Central memory CD4-positive, alpha-beta T cell (primary cell): ENCODE measurements around the gene HMX3.

Experiments used
- DNase-seq: peaks from one replicate; pipeline ENCODE4 v3.0.0; 2022

Gene HMX3

DNA sequence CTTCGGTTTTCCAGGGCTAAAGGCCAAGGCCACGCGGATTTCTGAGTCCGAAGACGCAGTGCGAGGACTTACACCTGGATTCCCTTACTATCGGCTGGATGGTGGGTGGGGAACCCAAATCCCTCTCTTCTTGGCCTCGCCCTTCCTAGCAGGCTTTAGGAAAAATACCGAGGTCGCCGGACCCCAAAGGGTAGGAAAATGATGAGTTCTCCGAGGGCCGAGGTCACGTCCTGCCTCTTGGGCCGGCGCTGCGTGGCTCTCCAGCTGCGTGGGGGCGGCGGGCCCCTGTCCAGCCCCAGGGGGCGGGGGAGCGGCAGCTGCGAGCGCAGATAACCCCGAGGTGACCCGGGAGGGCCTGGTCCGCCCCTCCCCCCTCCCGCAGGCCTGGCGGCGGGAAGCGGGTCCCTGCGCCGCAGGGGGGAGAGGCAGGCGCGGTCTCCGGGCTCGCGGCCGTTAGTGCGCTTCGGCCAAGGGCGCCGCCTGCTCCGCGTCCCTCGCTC, 805 bp upstream of the HMX3 start:
- no peak for DNase-seq

DNA sequence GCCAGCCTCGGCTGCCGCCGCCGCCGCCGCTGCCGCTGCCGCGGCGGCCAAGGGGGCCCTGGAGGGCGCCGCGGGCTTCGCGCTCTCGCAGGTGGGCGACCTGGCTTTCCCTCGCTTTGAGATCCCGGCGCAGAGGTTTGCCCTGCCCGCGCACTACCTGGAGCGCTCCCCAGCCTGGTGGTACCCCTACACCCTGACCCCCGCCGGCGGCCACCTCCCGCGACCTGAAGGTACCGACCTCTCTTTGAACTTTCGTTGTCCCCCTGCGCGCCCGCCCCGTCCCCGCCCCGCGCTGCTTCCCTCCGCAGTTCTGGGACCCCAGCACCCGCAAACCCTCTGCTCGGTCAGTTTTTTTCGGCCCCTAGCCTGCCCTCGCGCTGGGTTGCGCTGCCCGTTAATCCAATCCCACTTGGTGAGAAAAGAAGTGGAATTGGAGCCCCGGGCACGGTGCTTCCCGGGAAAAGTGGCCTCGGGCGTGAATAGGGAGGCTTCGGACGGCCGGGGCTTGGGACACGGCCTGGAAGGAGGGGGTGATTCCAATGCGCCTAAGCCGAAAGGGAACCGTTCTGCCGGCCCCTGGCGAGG, 543 bp downstream of the HMX3 start:
- no peak for DNase-seq

DNA sequence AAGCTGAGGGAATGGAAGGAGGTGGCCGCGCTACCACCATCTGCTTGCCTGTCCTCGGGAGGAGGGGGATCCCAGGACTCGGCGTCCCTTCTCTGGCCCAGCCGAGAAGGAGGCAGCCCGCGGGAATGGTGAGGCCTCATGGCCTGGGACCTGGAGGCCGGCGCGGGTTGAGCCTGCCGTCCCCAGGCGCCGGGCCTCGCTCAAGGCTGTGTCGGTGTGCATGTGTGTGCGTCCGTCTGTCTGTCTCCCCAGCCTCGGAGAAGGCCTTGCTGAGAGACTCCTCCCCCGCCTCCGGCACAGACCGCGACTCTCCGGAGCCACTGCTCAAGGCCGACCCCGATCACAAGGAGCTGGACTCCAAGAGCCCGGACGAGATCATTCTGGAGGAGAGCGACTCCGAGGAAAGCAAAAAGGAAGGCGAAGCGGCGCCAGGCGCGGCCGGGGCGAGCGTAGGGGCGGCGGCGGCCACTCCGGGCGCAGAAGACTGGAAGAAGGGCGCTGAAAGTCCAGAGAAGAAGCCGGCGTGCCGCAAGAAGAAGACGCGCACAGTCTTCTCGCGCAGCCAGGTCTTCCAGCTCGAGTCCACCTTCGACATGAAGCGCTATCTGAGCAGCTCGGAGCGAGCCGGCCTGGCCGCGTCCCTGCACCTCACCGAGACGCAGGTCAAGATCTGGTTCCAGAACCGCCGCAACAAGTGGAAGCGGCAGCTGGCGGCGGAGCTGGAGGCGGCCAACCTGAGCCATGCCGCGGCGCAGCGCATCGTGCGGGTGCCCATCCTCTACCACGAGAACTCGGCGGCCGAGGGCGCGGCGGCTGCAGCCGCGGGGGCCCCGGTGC, 1.3 kb downstream of the HMX3 start:
- DNase-seq: no peak

DNA sequence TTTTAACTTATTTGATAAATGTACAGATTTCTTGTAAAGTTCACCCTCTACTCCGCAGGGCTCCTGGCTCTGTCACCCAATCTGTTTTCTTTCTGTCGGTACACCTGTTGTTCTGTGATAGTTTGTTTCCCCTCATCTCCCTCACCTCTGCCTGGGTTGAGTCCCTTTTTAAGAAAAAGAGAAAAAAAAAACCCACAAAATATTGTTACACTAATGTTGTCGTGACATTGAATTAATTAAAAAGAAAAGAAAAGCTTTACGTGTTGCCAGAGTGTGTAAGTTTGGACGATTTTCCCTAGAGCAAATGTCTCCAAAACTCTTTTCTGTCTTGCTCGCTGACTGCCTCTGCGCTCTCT, 3.4 kb downstream of the HMX3 start:
- no peak for DNase-seq

DNA sequence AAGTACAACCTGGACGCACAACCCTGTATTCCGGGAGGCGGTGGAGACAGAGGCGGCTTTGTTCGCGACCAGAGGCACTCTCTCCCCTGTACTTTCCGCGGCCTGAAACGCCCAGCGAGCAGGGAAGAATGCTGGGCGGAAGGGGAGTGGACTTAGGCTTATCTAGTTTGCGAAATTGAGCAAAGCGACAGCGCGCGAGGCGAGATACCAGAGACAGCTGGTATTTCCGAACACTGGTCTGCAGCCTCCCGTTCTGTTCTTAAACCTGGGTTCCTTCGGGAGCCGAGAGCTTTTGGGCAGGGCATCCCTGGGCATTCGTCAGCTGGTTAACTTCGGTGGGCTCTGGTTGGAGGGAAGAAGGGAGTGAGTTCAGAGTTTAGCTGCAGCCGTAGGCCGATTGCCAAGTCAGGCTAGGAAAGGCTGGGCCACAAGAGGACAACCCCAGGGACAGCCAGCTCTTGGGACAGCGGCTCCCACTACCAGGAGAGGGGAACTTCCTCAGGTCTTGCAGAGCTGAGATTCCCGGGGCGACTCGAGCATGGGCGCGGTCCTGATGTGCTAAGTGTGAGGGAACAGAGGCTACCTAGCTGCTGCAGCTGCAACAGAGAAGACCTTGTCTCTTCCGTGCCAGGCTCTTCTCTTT, 3.9 kb downstream of the HMX3 start:
- DNase-seq: no peak

DNA sequence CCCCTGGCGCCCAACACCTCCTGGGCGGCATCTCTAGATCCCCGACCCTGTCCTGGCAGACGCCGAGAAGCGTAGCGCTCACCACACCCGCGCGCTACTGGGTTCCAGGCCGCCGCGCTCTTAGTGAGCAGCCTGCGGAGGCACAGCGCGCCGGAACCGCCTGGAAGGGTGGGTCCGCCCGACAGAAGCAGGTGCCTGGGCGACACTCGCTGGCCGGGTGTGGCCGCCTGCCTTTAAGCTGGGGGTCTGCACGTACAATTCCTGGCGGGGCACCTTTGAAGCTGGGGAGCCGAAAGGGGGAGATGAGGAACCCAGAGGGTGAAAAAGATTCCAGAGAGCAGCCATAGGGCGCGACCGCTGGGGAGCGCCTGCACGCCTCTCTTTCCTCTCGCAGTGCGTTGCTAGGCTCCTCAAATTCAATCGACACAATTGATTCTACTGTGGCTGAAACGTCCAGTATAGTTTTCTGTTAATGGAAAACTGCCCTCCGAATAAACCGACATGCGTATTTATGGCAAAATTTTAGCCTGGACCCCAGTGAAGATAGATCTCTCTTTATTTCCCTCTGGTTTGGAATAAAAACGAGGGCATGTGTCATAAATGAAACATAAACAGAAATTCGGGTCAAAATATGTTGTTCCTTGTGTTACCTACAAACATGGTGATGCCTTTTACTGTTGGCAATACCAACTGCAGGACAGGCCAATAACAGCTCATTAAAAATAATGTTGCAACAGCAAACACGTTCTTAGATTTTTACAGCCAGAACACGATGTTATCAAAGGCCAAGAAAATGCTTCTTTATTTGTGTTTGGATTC, 4.6 kb downstream of the HMX3 start:
- no peak for DNase-seq

DNA sequence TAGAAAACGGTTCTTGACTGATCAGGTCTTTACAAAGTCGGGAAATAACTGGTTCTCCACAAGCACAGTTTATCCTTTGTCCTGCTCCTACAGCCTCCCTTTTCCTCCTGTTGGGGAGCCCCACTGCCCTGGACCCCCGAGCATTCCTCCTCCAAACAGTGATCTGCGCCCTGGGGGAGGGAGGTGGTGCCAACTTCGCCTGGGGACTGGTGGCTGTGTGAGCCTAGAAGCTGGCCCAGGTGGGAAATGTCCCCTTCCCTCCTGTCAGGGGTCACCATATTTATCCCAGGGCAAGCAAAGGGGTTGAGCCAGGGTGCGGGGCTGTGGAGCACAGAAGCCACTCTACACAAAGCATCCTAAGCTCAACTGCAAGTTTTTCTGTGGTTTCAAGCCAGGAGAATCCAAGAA, 5.2 kb downstream of the HMX3 start:
- no peak for DNase-seq

DNA sequence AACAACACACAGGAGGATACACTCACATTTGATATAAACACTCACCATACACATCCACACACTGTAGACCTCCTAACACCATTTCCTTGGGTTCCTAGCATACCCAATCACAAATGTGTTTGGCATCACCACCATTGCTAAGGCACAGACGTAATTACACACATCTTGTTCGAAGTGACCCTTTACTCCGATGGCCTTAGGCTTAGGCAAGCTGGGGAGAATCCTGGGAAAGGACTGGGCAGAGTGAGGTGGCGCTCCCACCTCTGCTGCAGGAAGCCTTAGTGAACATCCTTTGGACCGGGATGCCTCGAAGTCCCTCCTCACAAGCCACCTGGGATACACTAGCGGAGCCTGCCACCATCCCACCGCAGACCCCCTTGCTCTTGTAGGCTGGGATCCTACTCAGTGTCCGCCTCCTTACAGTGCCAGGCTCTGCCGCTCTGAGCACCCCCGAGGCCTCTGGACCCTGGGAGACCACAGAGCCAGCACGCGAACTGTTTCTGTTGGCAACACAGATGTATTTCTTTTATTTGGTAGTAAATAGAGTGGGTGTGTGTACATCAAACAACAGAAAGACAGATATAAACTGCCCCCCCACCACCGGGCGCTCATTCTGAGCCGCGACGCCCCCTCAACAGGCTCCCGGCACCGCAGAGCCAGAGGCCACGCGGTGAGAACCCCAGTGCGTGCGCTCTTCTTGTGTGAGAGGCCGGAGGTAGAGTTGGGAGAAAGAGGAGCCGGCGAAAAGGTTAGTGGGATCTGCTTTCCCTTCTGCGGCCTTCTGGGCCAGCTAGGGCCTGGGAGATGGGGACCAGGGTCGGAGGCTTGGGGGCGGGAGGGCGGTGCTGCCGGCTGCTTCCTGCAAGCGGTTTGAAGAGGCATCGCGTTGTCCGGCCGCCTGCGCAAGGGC, 6.3 kb downstream of the HMX3 start:
- no peak for DNase-seq

DNA sequence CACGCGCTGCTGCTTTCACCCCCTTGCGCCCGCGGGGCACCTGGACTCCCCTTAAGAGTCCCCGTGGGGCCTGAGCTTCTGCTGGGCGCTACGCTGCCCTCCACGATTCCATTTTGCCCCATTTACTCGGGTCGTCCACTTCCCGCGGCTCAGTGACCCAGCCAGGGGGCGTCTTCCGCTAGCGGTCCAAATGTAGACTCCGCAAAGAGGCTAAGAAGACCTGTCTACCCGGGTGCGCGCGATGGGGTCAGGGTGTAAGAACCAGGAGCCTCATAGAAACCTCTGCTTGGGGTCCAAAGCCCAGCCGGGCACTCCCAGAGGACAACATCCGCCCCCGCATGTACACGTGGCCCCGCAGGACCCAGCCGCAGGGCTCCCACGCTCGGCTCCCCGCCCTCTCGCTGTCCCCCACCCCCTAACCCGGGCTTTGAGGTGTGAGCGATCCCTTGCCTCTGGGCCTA, 7.0 kb downstream of the HMX3 start:
- no peak for DNase-seq

DNA sequence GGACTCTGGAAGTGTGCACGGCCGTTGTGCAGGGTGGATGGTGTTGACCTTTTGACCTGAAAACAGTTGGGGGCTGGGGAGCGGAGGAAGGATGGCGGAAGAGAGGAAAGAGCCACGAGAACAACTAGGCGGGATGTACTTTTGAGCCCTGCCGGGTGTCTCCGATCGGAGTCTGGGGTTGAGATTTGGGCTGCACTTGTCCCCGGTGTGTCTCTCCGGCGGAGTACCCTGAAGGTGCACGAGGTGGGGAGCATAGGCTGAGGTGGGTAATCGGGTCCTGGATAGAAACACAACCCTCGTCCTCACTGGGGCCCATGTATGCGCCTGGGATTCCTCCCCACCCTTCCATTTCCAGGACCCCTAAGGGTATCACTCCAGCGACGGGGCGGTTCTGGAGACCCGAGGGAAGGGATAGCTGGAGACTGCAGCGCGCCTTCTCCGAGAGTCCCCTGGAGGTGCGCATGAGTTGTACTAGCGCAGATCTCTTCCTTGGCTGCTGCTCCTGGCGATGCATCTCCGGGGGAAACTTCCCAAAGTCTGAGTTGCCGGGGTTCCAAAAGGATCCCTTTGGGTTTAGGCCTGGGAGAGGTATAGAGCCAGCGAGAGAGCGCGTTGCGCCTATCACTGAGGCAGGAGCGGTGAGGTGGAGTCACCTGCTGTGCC, 7.5 kb downstream of the HMX3 start:
- no peak for DNase-seq

DNA sequence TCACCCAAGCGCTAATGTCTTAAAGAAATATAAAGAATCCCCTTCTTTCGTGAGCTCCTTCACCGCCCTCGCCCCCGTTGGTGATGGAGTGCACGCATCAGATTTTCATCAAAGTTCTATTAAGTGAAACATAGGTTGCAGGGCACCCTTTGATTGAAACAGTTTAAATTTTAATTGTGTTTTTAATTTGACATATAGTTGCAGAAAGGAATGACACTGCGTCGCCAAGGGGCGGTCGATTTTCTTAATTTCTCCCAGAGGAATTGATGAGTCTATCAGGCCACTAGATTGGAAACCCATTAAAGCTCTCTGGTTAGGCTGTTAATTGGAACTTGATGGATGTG, 8.0 kb downstream of the HMX3 start:
- no peak for DNase-seq

DNA sequence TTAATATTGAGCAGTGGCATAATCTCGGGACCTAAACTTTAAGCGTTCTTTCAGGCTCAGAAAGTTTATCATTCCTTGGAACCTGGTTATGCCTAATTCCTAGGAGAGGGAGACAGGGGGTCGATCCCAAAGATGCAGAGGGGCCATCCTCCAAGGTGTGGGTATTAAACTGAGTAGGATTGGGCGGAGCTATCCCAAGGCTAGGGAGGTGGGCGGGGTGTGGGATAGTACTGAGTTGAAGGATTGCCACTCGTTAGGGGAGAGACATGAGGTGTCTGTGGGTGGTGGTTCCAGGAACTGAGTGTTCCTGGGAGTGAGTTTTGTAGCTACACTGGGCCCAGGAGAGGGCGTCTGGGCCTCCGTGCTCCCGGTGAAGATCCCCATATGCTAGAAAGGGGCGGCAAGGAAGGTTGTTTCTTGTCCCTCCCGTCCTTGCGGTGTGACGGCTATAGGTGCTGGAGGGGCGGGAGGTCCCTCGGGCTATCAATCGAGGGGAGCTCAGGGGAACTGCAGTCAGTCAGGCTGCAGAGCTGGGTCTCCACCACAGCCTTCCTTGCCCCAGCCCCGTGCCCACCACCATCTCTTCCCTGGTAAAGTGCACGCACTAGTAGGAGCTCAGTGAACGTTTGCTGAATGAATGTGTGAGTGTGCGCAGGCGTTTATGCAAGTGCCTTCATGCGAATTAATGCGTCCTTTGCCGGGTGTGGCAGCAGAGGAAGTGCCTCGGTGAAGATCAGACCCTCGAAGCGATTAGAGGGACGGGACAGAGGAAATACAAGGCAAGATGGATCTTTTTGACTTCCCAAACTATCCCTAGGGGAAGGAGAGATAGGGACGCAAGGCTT, 9.1 kb downstream of the HMX3 start:
- DNase-seq: no peak

DNA sequence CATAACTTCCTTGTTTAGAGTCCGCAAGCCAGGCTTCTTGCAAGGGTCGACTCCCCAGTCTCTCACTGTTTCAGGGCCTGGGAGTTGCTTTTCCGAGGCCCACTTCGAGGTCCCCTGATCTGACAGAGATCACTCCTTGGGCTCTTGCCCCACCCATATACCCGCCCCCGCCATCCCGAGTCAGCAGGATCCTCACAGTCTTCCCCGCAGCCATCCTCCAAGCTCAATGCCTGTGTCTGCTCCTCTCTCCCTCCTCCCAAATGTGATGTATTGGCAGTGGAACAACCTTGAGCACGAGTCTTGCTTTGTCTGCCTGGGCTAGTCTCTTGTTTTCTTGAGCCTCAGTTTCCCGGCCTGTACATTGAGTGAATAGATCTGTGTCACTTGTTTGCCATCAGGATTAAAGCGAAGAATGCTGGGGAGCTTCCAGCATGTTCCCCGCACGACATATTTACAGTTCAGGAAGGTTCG, 9.8 kb downstream of the HMX3 start:
- no peak for DNase-seq

DNA sequence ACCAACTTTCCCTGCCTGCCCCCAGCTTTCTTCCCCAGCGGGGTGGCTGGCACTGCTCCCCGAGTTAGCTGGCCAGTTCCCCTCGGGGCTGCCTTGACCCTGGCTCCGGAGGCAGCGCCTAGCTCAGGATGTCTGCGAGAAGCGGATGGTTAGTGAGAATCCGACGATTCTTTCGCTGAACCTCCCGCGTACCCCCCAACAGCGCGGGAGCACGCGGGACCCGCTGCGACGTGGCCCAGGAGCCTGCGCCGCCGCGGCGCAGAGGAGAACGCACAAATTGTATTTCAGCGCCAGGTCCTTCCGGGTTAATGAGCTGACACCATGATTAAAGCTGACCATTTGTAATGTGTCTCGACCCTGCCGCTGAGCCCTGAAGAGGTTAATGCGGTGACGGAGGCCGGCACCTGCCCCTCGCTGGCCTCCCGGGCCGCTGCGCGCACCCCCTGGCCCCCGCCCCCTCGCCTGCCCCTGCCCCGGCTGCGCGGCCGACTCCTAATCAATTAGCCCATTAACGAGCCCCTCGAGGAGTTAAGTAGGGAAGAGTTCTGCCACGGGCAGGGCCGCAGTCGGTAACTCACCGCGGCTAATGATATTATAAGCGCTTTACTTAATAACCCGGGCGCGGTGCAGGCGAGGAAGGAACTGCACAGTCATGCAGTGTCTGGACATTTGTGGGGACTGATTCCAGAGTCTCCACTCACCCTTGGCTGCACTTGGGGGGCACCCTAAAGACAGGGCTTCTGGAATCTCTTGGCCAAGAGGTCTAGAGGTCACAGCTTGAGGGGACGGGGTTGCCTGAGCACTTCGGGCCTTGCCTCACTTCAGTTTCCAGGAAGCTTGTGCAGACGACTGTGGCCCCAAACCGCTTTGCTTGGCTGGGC, 10.5 kb downstream of the HMX3 start:
- no peak for DNase-seq

DNA sequence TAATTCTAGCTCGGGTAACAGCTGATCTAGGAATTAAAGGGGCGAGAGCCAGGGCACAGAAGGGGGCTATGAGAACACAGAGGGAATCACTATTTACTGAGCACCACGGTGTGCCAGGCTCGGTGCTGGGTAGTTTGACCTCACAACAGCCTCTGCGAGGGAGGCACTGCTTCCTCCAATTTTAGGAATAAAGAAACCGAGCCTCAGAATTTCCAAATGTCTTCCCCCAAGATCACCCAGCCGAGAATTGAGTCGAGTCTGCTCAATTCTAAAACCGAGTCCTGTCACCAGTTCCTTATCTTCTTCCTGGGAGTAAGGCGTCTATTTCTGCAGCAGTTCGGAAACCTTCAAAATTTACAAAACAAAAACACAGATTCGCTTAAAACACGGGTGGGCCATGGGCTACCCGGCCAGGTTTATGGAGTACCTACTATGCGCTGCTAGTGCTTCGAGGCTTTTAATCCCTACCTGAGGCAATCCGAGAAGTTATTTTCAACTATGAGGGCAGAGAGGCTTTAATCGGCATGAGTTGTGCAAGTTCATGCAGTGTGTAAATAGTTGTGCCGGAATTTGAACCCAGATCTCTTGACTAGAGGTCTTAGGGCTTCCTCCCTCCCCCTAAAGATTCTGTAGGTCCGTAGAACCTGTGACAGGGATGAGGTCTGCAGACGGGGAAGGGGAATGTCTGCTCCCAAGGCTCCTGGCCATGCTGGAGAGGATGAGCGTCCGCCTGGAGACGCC, 11.3 kb downstream of the HMX3 start:
- DNase-seq: no peak

DNA sequence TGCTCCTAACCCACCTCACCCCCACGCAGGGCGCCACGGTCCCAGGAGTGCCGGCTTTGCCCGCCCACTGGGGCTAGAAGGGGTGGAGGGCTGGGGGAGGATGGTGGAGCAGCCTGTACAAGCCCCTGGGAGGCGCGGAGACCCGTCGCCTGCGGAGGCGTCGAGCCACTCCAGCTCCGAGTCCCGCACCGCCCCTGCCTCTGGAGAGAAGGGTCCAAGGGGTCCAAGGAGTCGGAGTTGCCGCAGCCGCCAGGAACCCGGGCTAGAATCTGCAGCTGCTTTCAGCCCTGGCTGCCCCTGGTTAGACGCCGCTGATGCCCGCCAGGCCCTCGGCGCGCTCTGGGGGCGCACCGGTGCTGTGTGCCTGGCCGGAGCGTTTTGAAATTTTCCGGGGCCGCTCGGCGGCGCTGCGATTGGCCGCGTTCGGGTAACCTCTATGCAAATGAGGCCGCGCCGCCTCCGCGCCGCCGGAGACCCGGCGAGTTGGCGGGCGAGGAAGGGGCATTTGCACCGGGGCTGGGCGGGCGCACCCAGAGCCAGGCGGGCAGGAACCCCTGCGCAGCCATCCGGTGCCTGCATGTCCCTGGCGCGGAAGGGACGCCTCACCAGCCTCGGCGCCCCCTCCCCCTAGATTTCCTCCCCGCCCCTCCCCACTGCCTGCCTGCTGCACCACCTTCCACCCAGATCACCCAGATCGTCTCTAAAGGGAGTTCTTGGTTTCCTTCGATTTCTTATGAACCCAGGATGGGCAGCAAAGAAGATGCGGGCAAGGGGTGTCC, 12.1 kb downstream of the HMX3 start, which contains the start of gene HMX2:
TSS of gene HMX2 (plus strand) at position 502 of the 779 bp plus-strand sequence. CDS start at position 745, 243 bp downstream.
- DNase-seq: no peak

DNA sequence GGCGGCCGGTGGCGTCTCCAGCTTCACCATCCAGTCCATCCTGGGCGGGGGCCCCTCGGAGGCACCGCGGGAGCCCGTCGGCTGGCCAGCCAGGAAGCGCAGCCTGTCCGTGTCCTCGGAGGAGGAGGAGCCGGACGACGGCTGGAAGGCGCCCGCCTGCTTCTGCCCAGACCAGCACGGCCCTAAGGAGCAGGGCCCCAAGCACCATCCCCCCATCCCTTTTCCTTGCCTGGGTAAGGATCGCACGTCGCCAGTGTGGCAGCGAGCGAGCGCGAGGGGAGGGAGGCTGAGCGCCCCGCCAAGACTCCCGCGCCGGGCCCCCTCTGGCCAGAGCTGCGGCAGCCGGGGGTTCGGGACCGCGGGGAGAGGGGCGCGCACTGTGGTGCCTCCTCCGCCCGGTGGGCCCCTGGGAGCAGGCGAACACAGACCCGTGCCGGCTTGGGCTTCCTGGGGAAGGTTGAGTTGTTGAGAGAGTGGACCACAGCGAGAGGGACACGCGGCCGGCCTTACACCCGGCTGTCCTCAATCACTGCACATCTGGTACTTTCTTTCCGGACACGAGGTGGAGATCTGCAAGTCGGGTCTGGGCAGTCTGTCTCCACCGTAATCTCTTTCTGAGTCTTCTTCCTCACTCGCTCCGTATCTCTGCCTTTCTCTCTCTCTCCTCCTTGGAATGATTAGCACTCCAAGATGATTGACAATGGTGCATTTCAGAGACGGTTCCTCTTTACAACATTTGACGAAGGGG, 12.8 kb downstream of the HMX3 start:
- DNase-seq: no peak
